ENCODE measurements around the gene FAM9B. TPM values are rescaled to one million over a fixed set of nuclear protein-coding genes. Genes with fewer than 3 reads are reported as not detected.
A peak's percentile ranks its signal among the peaks of the same experiment; 100 is the strongest.

Gene FAM9B
- polyA plus RNA-seq, 1 donor from 2014 or later = not detected

GRCh38 chrX:9064694-9065093, 30.8 kb upstream of the FAM9B start:
- Histone ChIP-seq H3K27me3 (ENCODE audit: insufficient read depth, low read depth, low read length) (no peaks in the 10 kb centered on the region), H4K20me1 (ENCODE audit: insufficient read depth) (no peaks in the 10 kb centered on the region), H3K79me2 (replicated peaks; ENCODE audit: insufficient read depth, low read length) (no peaks in the 10 kb centered on the region), H3K9ac (ENCODE audit: low read length) (no peak overlapping the region), H3K27ac (ENCODE audit: low read length) (no peak overlapping the region), H2AFZ (ENCODE audit: low read depth, low read length) (no peak overlapping the region), H3K36me3 (ENCODE audit: insufficient read depth, low read length) (no peaks in the 10 kb centered on the region), H3F3A (ENCODE audit: insufficient read depth, low read length, poor library complexity, severe bottlenecking) (no peaks in the 10 kb centered on the region), H3K9me2 (ENCODE audit: insufficient read depth, low read length) (no peaks in the 10 kb centered on the region), H3K4me2 (ENCODE audit: low read length) (no peak overlapping the region), H3K9me3 (ENCODE audit: low read length) (no peaks in the 10 kb centered on the region), H3K4me3 (ENCODE audit: low read length) (no peak overlapping the region)
- TF ChIP-seq MXI1 (conservative IDR thresholded peaks at IDR 0.05; ENCODE audit: poor library complexity, severe bottlenecking) = no peak
- TF ChIP-seq SMC3 (conservative IDR thresholded peaks at IDR 0.05; ENCODE audit: poor library complexity) = no peak
- TF ChIP-seq RAD21 (conservative IDR thresholded peaks at IDR 0.05) = no peak
- TF ChIP-seq EZH2 (IDR thresholded peaks at IDR 0.05; ENCODE audit: borderline replicate concordance, insufficient read depth, low read length, poor library complexity, severe bottlenecking) = no peak
- TF ChIP-seq, protein P1, sequence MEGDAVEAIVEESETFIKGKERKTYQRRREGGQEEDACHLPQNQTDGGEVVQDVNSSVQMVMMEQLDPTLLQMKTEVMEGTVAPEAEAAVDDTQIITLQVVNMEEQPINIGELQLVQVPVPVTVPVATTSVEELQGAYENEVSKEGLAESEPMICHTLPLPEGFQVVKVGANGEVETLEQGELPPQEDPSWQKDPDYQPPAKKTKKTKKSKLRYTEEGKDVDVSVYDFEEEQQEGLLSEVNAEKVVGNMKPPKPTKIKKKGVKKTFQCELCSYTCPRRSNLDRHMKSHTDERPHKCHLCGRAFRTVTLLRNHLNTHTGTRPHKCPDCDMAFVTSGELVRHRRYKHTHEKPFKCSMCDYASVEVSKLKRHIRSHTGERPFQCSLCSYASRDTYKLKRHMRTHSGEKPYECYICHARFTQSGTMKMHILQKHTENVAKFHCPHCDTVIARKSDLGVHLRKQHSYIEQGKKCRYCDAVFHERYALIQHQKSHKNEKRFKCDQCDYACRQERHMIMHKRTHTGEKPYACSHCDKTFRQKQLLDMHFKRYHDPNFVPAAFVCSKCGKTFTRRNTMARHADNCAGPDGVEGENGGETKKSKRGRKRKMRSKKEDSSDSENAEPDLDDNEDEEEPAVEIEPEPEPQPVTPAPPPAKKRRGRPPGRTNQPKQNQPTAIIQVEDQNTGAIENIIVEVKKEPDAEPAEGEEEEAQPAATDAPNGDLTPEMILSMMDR (IDR thresholded peaks at IDR 0.05; ENCODE audit: poor library complexity, severe bottlenecking) = no peak
- TF ChIP-seq POLR2AphosphoS5 (IDR thresholded peaks at IDR 0.05) = no peak
- TF ChIP-seq REST (IDR thresholded peaks at IDR 0.05; ENCODE audit: borderline replicate concordance) = no peak
- no peak for TF ChIP-seq TAF1 (IDR thresholded peaks at IDR 0.05; ENCODE audit: low read depth)
- no peak for TF ChIP-seq EP300 (conservative IDR thresholded peaks at IDR 0.05; ENCODE audit: poor library complexity, severe bottlenecking)

DNA sequence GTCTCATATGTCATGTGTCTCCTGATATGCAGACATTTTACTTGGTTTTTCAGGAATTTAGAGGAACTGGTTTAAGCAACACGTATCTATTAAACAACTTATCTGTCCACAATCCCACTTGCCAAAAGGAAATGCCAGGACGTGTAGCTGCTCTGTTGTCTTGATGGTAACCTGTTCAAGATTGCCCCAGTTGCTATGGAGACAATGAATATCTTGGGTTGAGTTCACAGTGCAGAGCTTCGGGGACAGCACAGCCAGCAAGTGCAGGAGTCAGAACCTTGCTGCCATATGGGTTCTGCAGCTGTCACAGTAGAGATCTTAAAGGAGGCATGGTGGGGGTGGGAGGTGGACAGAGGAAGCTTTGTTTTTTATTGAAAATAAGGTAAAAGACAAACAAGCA, 28.7 kb upstream of the FAM9B start:
- H3K9me2 ChIP-seq (ENCODE audit: insufficient read depth, low read length) = no peaks in the 10 kb centered on the region
- no peak overlapping the region for H3K9ac ChIP-seq (ENCODE audit: low read length)
- TF ChIP-seq, protein P1 (IDR thresholded peaks at IDR 0.05; ENCODE audit: poor library complexity, severe bottlenecking) = no peak
- TF ChIP-seq RAD21 (conservative IDR thresholded peaks at IDR 0.05) (peak; percentile 29), POLR2AphosphoS5 (IDR thresholded peaks at IDR 0.05) (no peak), MXI1 (conservative IDR thresholded peaks at IDR 0.05; ENCODE audit: poor library complexity, severe bottlenecking) (no peak), EP300 (conservative IDR thresholded peaks at IDR 0.05; ENCODE audit: poor library complexity, severe bottlenecking) (no peak), SMC3 (conservative IDR thresholded peaks at IDR 0.05; ENCODE audit: poor library complexity) (no peak)
- H2AFZ ChIP-seq (ENCODE audit: low read depth, low read length) = no peak overlapping the region
- no peaks in the 10 kb centered on the region for H4K20me1 ChIP-seq (ENCODE audit: insufficient read depth)
- peak overlapping the region; percentile 35 for H3K4me2 ChIP-seq (ENCODE audit: low read length)
- H3K79me2 ChIP-seq (replicated peaks; ENCODE audit: insufficient read depth, low read length) = no peaks in the 10 kb centered on the region
- peak overlapping the region; percentile 56 for H3K27ac ChIP-seq (ENCODE audit: low read length)
- H3F3A ChIP-seq (ENCODE audit: insufficient read depth, low read length, poor library complexity, severe bottlenecking) = no peaks in the 10 kb centered on the region
- H3K9me3 ChIP-seq (ENCODE audit: low read length) = no peaks in the 10 kb centered on the region
- H3K4me3 ChIP-seq (ENCODE audit: low read length) = peak overlapping the region; percentile 13
- H3K36me3 ChIP-seq (ENCODE audit: insufficient read depth, low read length) = no peaks in the 10 kb centered on the region
- H3K27me3 ChIP-seq (ENCODE audit: insufficient read depth, low read depth, low read length) = no peaks in the 10 kb centered on the region

Data from neural cell (in vitro differentiated cells).